ENCODE data around the gene SCYGR4.

Gene SCYGR4

DNA sequence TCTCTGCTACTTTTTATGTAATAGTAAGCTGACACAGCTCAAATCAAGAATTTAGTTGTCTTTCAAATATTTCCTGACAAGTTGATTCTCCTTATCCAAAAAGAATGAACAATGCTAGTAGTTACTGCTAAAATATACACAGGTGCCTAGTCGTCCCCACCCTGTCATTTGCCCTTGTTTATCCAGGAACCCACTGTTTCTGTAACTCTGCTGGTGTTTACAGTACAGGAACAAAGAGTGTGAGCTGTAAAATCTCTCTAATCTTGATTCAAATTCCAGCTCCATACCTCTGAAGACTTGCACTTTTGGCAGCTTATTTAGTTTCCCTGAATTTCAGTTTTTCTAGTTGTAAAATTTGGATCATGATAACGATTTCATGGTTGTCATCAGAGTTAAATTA is 39.7 kb upstream of the SCYGR4 start:
- Histone ChIP-seq H3K4me1 (no peaks in the 10 kb centered on the region), H3K27me3 (no peaks in the 10 kb centered on the region), H3K36me3 (no peaks in the 10 kb centered on the region), H3K9me3 (peaks cover 0 to 6% (median 5%) of the 10 kb centered on the region in 3 donors), H3K4me3 (no peak overlapping the region), H3K27ac (no peak overlapping the region)
- TF ChIP-seq, protein P1, sequence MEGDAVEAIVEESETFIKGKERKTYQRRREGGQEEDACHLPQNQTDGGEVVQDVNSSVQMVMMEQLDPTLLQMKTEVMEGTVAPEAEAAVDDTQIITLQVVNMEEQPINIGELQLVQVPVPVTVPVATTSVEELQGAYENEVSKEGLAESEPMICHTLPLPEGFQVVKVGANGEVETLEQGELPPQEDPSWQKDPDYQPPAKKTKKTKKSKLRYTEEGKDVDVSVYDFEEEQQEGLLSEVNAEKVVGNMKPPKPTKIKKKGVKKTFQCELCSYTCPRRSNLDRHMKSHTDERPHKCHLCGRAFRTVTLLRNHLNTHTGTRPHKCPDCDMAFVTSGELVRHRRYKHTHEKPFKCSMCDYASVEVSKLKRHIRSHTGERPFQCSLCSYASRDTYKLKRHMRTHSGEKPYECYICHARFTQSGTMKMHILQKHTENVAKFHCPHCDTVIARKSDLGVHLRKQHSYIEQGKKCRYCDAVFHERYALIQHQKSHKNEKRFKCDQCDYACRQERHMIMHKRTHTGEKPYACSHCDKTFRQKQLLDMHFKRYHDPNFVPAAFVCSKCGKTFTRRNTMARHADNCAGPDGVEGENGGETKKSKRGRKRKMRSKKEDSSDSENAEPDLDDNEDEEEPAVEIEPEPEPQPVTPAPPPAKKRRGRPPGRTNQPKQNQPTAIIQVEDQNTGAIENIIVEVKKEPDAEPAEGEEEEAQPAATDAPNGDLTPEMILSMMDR (IDR thresholded peaks at IDR 0.05) = no peak
- intact Hi-C loops (cut with DNase I; ENCODE audit: low total_unique reads) = no loop called here
- DNase-seq = no peak

DNA sequence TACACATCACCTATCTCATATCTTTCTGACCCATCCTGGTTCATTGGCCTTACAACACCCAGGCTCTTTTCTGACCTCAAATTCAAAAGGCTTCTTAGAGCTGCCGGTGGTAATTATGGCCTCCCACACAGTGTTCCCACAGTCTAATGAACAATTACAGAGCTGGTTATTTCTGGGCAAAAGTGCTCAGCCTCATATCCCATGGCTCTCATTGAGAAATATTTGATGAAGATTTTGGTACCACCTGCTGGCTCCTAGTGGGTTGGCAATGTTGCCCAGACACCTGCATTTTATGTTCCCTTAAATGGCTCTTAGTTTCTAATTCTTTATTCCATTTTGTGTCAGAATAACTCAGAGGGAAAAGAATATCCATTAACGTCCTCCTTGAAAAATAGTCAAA is 38.7 kb upstream of the SCYGR4 start:
- no peaks in the 10 kb centered on the region for H3K36me3 ChIP-seq
- H3K4me3 ChIP-seq = no peak overlapping the region
- no peaks in the 10 kb centered on the region for H3K27me3 ChIP-seq
- H3K9me3 ChIP-seq = peaks cover 0 to 15% (median 13%) of the 10 kb centered on the region in 3 donors
- H3K27ac ChIP-seq = no peak overlapping the region
- no peak for DNase-seq
- no peaks in the 10 kb centered on the region for H3K4me1 ChIP-seq
- intact Hi-C loops (cut with DNase I; ENCODE audit: low total_unique reads) = no loop called here
- TF ChIP-seq, protein P1 (IDR thresholded peaks at IDR 0.05) = no peak

DNA sequence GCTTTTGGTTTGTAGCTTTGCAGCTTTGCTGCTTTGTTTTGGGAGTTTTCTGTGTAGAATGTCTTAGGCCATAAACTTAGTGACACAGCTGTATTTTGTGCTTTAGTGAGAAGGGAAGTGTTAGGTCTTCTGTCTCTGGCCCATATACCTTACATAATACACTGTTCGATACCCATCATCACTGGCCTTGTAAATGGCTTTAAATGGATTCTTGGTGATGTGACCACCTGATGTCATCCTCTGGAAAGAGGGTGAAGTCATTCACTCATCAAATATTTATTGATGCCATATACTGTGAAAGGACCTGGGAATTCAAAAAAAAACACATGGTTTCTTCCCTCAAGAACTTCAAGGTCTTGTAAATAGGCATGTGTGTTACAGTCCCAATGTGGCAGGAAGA is 37.5 kb upstream of the SCYGR4 start:
- intact Hi-C loops (cut with DNase I; ENCODE audit: low total_unique reads) = no loop called here
- Histone ChIP-seq H3K4me1 (no peaks in the 10 kb centered on the region), H3K27ac (no peak overlapping the region), H3K9me3 (peaks cover 0 to 15% (median 13%) of the 10 kb centered on the region in 3 donors), H3K36me3 (no peaks in the 10 kb centered on the region), H3K27me3 (no peaks in the 10 kb centered on the region), H3K4me3 (no peak overlapping the region)
- no peak for DNase-seq
- TF ChIP-seq, protein P1 (IDR thresholded peaks at IDR 0.05) = no peak

DNA sequence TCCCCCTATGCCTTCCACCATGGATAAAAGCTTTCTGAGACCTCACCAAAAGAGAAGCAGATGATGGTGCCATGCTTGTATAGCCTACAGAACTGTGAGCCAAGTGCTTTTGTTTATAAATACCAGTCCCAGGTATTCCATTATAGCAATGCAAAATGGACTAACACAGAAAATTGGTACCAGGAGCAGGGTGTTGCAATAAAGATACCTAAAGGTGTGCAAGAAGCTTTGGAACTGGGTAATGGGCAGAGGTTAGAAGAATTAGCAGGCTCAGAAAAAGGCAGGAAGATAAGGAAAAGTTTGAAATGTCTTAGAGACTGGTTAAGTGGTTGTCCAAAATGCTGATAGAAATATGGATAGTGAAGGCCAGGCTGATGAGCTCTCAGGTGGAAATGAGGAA is 34.9 kb upstream of the SCYGR4 start:
- Histone ChIP-seq H3K4me3 (no peak overlapping the region), H3K27me3 (no peaks in the 10 kb centered on the region), H3K27ac (no peak overlapping the region), H3K36me3 (no peaks in the 10 kb centered on the region), H3K4me1 (no peaks in the 10 kb centered on the region), H3K9me3 (peaks cover 0 to 15% (median 13%) of the 10 kb centered on the region in 3 donors)
- intact Hi-C loops (cut with DNase I; ENCODE audit: low total_unique reads) = no loop called here
- no peak for DNase-seq
- TF ChIP-seq, protein P1 (IDR thresholded peaks at IDR 0.05) = no peak

DNA sequence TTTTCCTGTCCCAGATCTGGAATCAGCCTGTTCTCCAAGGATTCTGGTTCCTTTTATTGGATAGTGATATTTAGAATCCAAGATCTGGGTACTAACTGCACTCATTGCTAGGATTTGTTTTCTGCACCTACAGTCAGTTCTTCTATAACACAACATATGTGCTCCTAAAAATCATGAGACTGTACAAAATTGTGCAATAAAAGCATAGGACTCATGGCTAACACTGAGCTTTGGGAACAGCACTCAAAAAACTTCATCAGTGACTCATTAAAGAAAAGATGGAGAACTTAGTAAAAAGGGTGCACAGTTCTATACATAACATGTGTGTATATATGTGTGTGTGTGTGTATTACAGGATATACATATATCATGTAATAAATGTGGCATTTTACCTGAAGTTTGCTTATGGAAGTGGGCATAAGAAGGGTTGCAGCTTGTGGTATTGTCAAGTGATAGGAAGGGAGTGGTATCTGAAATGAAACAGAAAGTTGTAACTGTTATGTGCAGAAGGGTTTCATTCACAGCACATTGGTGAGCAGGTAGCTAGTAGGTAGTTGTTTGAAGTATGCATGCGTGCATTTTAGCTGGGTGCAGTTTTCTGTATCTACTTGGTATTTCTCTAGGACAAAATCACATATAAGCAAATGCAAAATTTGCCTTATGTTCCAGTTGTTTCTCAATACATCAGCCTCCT is 24.5 kb upstream of the SCYGR4 start:
- TF ChIP-seq, protein P1 (IDR thresholded peaks at IDR 0.05) = no peak
- no peak overlapping the region for H3K27ac ChIP-seq
- no peaks in the 10 kb centered on the region for H3K4me1 ChIP-seq
- no peak for DNase-seq
- H3K27me3 ChIP-seq = no peaks in the 10 kb centered on the region
- no peak overlapping the region for H3K4me3 ChIP-seq
- H3K9me3 ChIP-seq = peaks cover 0 to 6% (median 4%) of the 10 kb centered on the region in 3 donors
- intact Hi-C loops (cut with DNase I; ENCODE audit: low total_unique reads) = no loop called here
- no peaks in the 10 kb centered on the region for H3K36me3 ChIP-seq
